Right atrium auricular region (tissue), 2 donors: ENCODE results near the gene TRIP11. TPM values are rescaled to one million over a fixed set of nuclear protein-coding genes. Genes with fewer than 3 reads are reported as not detected.

ENCODE experiments used
- DNase-seq: peaks from one replicate; pipeline ENCODE4 v3.0.0-alpha.2; 2019; ENCODE audit warnings: low spot score
- H3K27ac ChIP-seq, 2 donors: fragments of 200-600 bp; sonication (generic); 1 replicate in 1 of 2; 2 replicates in 1 of 2; pipeline ENCODE4 v1.5.1; 2016 to 2019
- H3K27me3 ChIP-seq, 2 donors: fragments of 200-600 bp; sonication (generic); one replicate each; pipeline versions ENCODE4 v1.5.1 to v1.6.0; 2017 to 2019
- H3K36me3 ChIP-seq: fragments of 200-600 bp; sonication (generic); one replicate; pipeline ENCODE4 v1.5.1; 2016
- H3K4me1 ChIP-seq, 2 donors: fragments of 200-600 bp; sonication (generic); one replicate each; pipeline versions ENCODE4 v1.5.1 to v1.6.0; 2017 to 2019
- H3K4me3 ChIP-seq, 2 donors: fragments of 200-600 bp; sonication (generic); 1 replicate in 1 of 2; 2 replicates in 1 of 2; pipeline ENCODE4 v1.5.1; 2017 to 2019; ENCODE audit warnings: mild to moderate bottlenecking in 1 of 2, moderate library complexity in 1 of 2
- H3K9me3 ChIP-seq, 2 donors: fragments of 200-600 bp; sonication (generic); one replicate each; pipeline ENCODE4 v1.5.1; 2019
- CTCF ChIP-seq, 2 donors: fragments of 200-600 bp; sonication (generic); IDR thresholded peaks; one replicate each; pipeline ENCODE4 v1.5.1; 2019; ENCODE audit warnings: antibody characterized with exemption in 2 of 2
- total RNA-seq, 2 donors: library from RNA; depleted of rRNA; stranded (reverse); fragments of >200 nt; gene quantifications; one replicate each; pipeline ENCODE4 v1.1.0, GENCODE V29; 2016

The TRIP11 gene
- total RNA-seq, 2 donors from 2014 or later, result 25.7 to 26.1 TPM

DNA sequence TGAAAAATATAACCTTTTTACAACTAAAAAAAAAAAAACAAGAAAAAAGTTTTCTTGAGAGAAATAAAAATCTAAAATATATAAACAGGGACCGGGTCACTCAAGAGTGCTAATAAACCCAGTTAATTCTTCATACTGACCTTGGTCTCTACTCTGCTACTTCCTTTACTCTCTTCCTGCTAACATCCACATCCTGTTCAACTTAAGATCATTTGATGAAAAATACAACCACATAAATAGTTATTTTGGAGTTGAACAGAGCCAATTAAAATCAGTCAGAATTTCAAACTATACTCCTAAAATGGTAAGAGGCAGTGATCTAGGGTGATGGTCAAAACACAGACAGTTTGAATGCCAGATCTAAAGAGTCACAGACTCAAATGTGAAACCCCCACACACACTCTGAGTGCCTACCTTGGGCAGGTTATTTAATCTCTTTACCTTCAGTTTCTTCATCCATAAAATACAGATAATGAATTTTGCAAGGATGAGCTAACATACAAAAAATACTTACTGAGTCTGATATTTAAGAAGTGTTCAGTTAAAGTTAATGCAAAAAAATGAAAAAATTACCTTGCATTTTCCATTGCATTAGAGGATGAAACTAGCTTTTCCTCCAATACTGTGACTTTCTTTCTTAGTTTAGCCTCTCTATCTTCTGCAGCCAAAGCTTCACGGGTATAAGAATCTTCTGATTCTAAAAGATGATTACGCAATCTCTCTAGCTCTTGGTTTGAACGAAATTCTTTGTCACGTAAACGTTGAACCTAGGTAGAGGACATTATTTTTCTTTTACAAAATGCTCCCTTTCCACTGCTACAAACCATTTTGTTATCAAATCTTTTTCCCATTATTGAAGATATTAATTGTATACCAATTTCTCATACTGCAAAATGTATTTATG, 40.9 kb downstream of the TRIP11 start:
- no peak for DNase-seq
- Histone ChIP-seq H3K4me1 (peaks cover 0 to 9% of the 10 kb centered on the region in 2 donors), H3K9me3 (no peaks in the 10 kb centered on the region), H3K4me3 (no peak overlapping the region), H3K27ac (no peak overlapping the region), H3K36me3 (peaks cover 34% of the 10 kb centered on the region), H3K27me3 (no peaks in the 10 kb centered on the region)
- no peak for TF ChIP-seq CTCF (IDR thresholded peaks at IDR 0.05)

DNA sequence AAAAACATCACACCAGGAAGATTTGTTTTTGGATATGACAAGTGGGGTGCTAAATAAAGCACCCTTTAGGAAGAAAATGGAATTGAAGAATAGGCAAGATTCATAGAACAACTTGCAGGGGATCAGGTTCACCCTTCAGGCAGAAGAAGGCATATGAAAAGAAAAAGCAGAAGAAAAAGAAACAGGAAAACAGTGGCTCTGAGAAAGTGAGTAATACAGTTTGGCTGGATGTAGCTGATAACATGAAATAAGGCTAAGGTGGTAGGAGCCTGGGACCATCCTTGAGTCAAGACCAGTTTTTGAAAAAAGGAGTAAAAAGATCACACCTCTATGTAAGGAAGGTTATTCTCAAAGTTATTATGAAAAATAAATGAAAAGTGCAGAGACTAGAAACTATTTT, 42.4 kb downstream of the TRIP11 start:
- no peak for DNase-seq
- TF ChIP-seq CTCF (IDR thresholded peaks at IDR 0.05), result no peak
- Histone ChIP-seq H3K4me1 (peaks cover 0 to 9% of the 10 kb centered on the region in 2 donors), H3K27me3 (no peaks in the 10 kb centered on the region), H3K27ac (no peak overlapping the region), H3K36me3 (peaks cover 45% of the 10 kb centered on the region), H3K4me3 (no peak overlapping the region), H3K9me3 (no peaks in the 10 kb centered on the region)

- peak; percentile 43 to 71 for TF ChIP-seq CTCF (IDR thresholded peaks at IDR 0.05)
- no peak for DNase-seq
- H3K27me3 ChIP-seq, result no peaks in the 10 kb centered on the region
- no peaks in the 10 kb centered on the region for H3K9me3 ChIP-seq
- H3K36me3 ChIP-seq, result peaks cover 50% of the 10 kb centered on the region
- H3K27ac ChIP-seq, result no peak overlapping the region
- H3K4me1 ChIP-seq, result peaks cover 0 to 9% of the 10 kb centered on the region in 2 donors
- H3K4me3 ChIP-seq, result no peak overlapping the region
These were observed 42.9 kb downstream of the TRIP11 start for GRCh38 chr14:91996948-91997371.

- no peak overlapping the region for H3K27ac ChIP-seq
- H3K9me3 ChIP-seq, result no peaks in the 10 kb centered on the region
- peaks cover 0 to 12% of the 10 kb centered on the region in 2 donors for H3K4me1 ChIP-seq
- H3K27me3 ChIP-seq, result no peaks in the 10 kb centered on the region
- DNase-seq, result no peak
- no peak overlapping the region for H3K4me3 ChIP-seq
- peaks cover 47% of the 10 kb centered on the region for H3K36me3 ChIP-seq
- TF ChIP-seq CTCF (IDR thresholded peaks at IDR 0.05), result no peak
These were observed 52.7 kb downstream of the TRIP11 start for GRCh38 chr14:91987192-91987591.

GRCh38 chr14:91985521-91986255, 54.2 kb downstream of the TRIP11 start:
- no peaks in the 10 kb centered on the region for H3K27me3 ChIP-seq
- no peak overlapping the region for H3K27ac ChIP-seq
- TF ChIP-seq CTCF (IDR thresholded peaks at IDR 0.05), result no peak
- peaks cover 0 to 12% of the 10 kb centered on the region in 2 donors for H3K4me1 ChIP-seq
- H3K9me3 ChIP-seq, result no peaks in the 10 kb centered on the region
- H3K4me3 ChIP-seq, result no peak overlapping the region
- no peak for DNase-seq
- H3K36me3 ChIP-seq, result peaks cover 32% of the 10 kb centered on the region
